ENCODE results near the gene EPHA8. TPM values are rescaled to one million over a fixed set of nuclear protein-coding genes. Genes with fewer than 3 reads are reported as not detected.

EPHA8 gene
- total and polyA plus RNA-seq, 4 donors: not detected

- no peak for TF ChIP-seq REST (IDR thresholded peaks at IDR 0.05)
- no peak for TF ChIP-seq FOXA1 (IDR thresholded peaks at IDR 0.05)
- TF ChIP-seq TAF1 (conservative IDR thresholded peaks at IDR 0.05): no peak
- no peak for TF ChIP-seq JUND (IDR thresholded peaks at IDR 0.05)
- no peak for TF ChIP-seq RXRA (IDR thresholded peaks at IDR 0.05)
- no peak for TF ChIP-seq FOXA2 (IDR thresholded peaks at IDR 0.05)
- no peak for TF ChIP-seq RAD21 (IDR thresholded peaks at IDR 0.05)
- no peak for TF ChIP-seq ATF3 (IDR thresholded peaks at IDR 0.05)
- TF ChIP-seq ZBTB33 (IDR thresholded peaks at IDR 0.05): no peak
Measured at GRCh38 chr1:22628698-22629444, 65.6 kb downstream of the EPHA8 start (continued).

GRCh38 chr1:22629886-22630285 is 66.6 kb downstream of the EPHA8 start:
- no peak overlapping the region for H3K4me3 ChIP-seq (ENCODE audit: low read depth in 1 of 3, low read length in 3 of 3)
- H3K9ac ChIP-seq (ENCODE audit: low read depth in 1 of 2, low read length in 2 of 2): no peak overlapping the region
- no peak overlapping the region for H3K27ac ChIP-seq (ENCODE audit: low read depth in 1 of 2, low read length in 2 of 2)
- H3K36me3 ChIP-seq (ENCODE audit: control insufficient read depth in 4 of 4, insufficient read depth in 3 of 4, low read depth in 1 of 4, low read length in 3 of 4): no peaks in the 10 kb centered on the region
- WGBS: 43% methylated on average over 2 of the region's 2 CpGs
- no peak for DNase-seq (ENCODE audit: low spot score)
- H3K27me3 ChIP-seq (ENCODE audit: control insufficient read depth in 4 of 4, insufficient read depth in 4 of 4, low read length in 3 of 4): peaks cover 0 to 13% (median 5%) of the 10 kb centered on the region in 4 donors
- TF ChIP-seq HNF4A (conservative IDR thresholded peaks at IDR 0.05) (no peak), JUND (IDR thresholded peaks at IDR 0.05) (no peak), RXRA (IDR thresholded peaks at IDR 0.05) (no peak), EGR1 (IDR thresholded peaks at IDR 0.05; ENCODE audit: low read depth in 2 of 2) (no peak), ZBTB33 (IDR thresholded peaks at IDR 0.05) (no peak), RAD21 (IDR thresholded peaks at IDR 0.05) (no peak), YY1 (IDR thresholded peaks at IDR 0.05) (no peak), ATF3 (IDR thresholded peaks at IDR 0.05) (no peak), FOXA2 (IDR thresholded peaks at IDR 0.05) (no peak), SP1 (IDR thresholded peaks at IDR 0.05) (no peak), TAF1 (conservative IDR thresholded peaks at IDR 0.05) (no peak), NR2F2 (IDR thresholded peaks at IDR 0.05) (no peak), MAX (IDR thresholded peaks at IDR 0.05) (no peak), GABPA (IDR thresholded peaks at IDR 0.05 in 1 of 2, conservative IDR thresholded peaks at IDR 0.05 in 1 of 2) (no peak), REST (IDR thresholded peaks at IDR 0.05) (no peak), HNF4G (IDR thresholded peaks at IDR 0.05) (no peak), FOXA1 (IDR thresholded peaks at IDR 0.05) (no peak)
- no peaks in the 10 kb centered on the region for H3K4me1 ChIP-seq (ENCODE audit: control insufficient read depth in 4 of 4, insufficient read depth in 4 of 4, low read length in 3 of 4)
- H3K9me3 ChIP-seq (ENCODE audit: control insufficient read depth in 4 of 4, low read length in 3 of 4): no peaks in the 10 kb centered on the region

Data from liver (tissue), 9 donors.